Left ventricle myocardium inferior (tissue), 1 donor: Measurements from ENCODE around the gene CPEB4. TPM values are rescaled to one million over a fixed set of nuclear protein-coding genes. Genes with fewer than 3 reads are reported as not detected.

Source experiments
- DNase-seq: peaks from one replicate; pipeline ENCODE4 v3.0.0-alpha.2; 2020
- H3K27ac ChIP-seq: fragments of 200-600 bp; replicated peaks from 2 replicates; pipeline ENCODE4 v1.8.0; 2021
- H3K27me3 ChIP-seq: fragments of 200-600 bp; 2 replicates; pipeline ENCODE4 v1.8.0; 2021; ENCODE audit warnings: low read depth
- H3K36me3 ChIP-seq: fragments of 200-600 bp; 2 replicates; pipeline ENCODE4 v1.8.0; 2021
- H3K4me1 ChIP-seq: fragments of 200-600 bp; 2 replicates; pipeline ENCODE4 v1.8.0; 2021
- H3K4me3 ChIP-seq: fragments of 200-600 bp; 2 replicates; pipeline ENCODE4 v1.8.0; 2021; ENCODE audit warnings: mild to moderate bottlenecking, moderate library complexity
- H3K9me3 ChIP-seq: fragments of 200-600 bp; replicated peaks from 2 replicates; pipeline ENCODE4 v1.8.0; 2021
- CTCF ChIP-seq: fragments of 200-600 bp; IDR thresholded peaks from 2 replicates; pipeline ENCODE4 v1.8.0; 2021; ENCODE audit warnings: antibody characterized with exemption, mild to moderate bottlenecking, borderline replicate concordance
- intact Hi-C: fragments of 100-400 bp; cut with micrococcal nuclease; formaldehyde crosslinking; loops from one replicate; pipeline ENCODE4 v1.11.0; 2022
- total RNA-seq: library from RNA; stranded (reverse); fragmentation: NEBNext Ultra II Directional; extraction: Animal tissue kit (Norgen Biotek cat#: 25700); gene quantifications from one replicate; pipeline ENCODE4 v1.2.1, GENCODE V29; 2021
- donor health status: DM: no; HTN: yes; CAD: no; lungs with severe emphysema.

Gene CPEB4
- total RNA-seq, 1 donor from 2014 or later: 136 TPM

GRCh38 chr5:173920024-173920753 lies 32.0 kb downstream of the CPEB4 start:
- H3K9me3 ChIP-seq: no peaks in the 10 kb centered on the region
- H3K27ac ChIP-seq: peak overlapping the region; percentile 87
- no peaks in the 10 kb centered on the region for H3K27me3 ChIP-seq
- peak overlapping the region; percentile 61 for H3K4me3 ChIP-seq
- no peaks in the 10 kb centered on the region for H3K36me3 ChIP-seq
- intact Hi-C loops: no loop called here
- H3K4me1 ChIP-seq: peaks cover 99% of the 10 kb centered on the region
- DNase-seq: no peak
- TF ChIP-seq CTCF: no peak

- no peak for DNase-seq
- Histone ChIP-seq H3K27ac (peak overlapping the region; percentile 87), H3K27me3 (no peaks in the 10 kb centered on the region), H3K4me1 (peaks cover 99% of the 10 kb centered on the region), H3K9me3 (no peaks in the 10 kb centered on the region), H3K36me3 (no peaks in the 10 kb centered on the region), H3K4me3 (peak overlapping the region; percentile 61)
- intact Hi-C loops: no loop called here
- TF ChIP-seq CTCF: no peak
These were observed 32.9 kb downstream of the CPEB4 start for GRCh38 chr5:173920866-173921555.

GRCh38 chr5:173922527-173922926 lies 34.4 kb downstream of the CPEB4 start:
- Histone ChIP-seq H3K27ac (peak overlapping the region; percentile 87), H3K9me3 (no peaks in the 10 kb centered on the region), H3K4me1 (peaks cover 99% of the 10 kb centered on the region), H3K4me3 (peak overlapping the region; percentile 43), H3K36me3 (peaks cover 5% of the 10 kb centered on the region), H3K27me3 (no peaks in the 10 kb centered on the region)
- DNase-seq: no peak
- intact Hi-C loops: no loop called here
- TF ChIP-seq CTCF: no peak

GRCh38 chr5:173923218-173924095 lies 35.3 kb downstream of the CPEB4 start:
- intact Hi-C loops: no loop called here
- DNase-seq: no peak
- peaks cover 11% of the 10 kb centered on the region for H3K36me3 ChIP-seq
- peak overlapping the region; percentile 87 for H3K27ac ChIP-seq
- no peaks in the 10 kb centered on the region for H3K27me3 ChIP-seq
- peaks cover 100% of the 10 kb centered on the region for H3K4me1 ChIP-seq
- TF ChIP-seq CTCF: no peak
- peak overlapping the region; percentile 43 for H3K4me3 ChIP-seq
- no peaks in the 10 kb centered on the region for H3K9me3 ChIP-seq

GRCh38 chr5:173924899-173925298 lies 36.8 kb downstream of the CPEB4 start:
- TF ChIP-seq CTCF: no peak
- Histone ChIP-seq H3K27me3 (no peaks in the 10 kb centered on the region), H3K4me1 (peaks cover 100% of the 10 kb centered on the region), H3K9me3 (no peaks in the 10 kb centered on the region), H3K4me3 (peak overlapping the region; percentile 43), H3K36me3 (peaks cover 11% of the 10 kb centered on the region), H3K27ac (peak overlapping the region; percentile 87)
- intact Hi-C loops: no loop called here
- DNase-seq: no peak
